Left lung (tissue), 10 donors: Measurements from ENCODE around the gene DNAJB13. TPM values are rescaled to one million over a fixed set of nuclear protein-coding genes. Genes with fewer than 3 reads are reported as not detected.

Source experiments
- ATAC-seq: fragments of 200-7000 bp; cut with Tn5 transposase; one replicate; pipeline ENCODE4 v1.9.1; 2020; ENCODE audit warnings: moderate library complexity
- DNase-seq, 4 donors: peaks; one replicate each; pipeline ENCODE4 v3.0.0-alpha.2; 2013 to 2020
- H3K27ac ChIP-seq, 2 donors: fragments of 200-600 bp; sonication (generic) in 1 of 2; one replicate each; pipeline versions ENCODE4 v1.5.0 to v1.8.0; 2020 to 2021
- H3K27me3 ChIP-seq, 2 donors: fragments of 200-600 bp; sonication (generic) in 1 of 2; one replicate each; pipeline versions ENCODE4 v1.5.0 to v1.8.0; 2020 to 2021
- H3K36me3 ChIP-seq, 2 donors: fragments of 200-600 bp; sonication (generic) in 1 of 2; one replicate each; pipeline versions ENCODE4 v1.5.0 to v1.8.0; 2020 to 2021
- H3K4me1 ChIP-seq, 2 donors: fragments of 200-600 bp; one replicate each; pipeline ENCODE4 v1.8.0; 2021
- H3K4me3 ChIP-seq, 2 donors: fragments of 200-600 bp; sonication (generic) in 1 of 2; one replicate each; pipeline versions ENCODE4 v1.5.0 to v1.8.0; 2020 to 2021; ENCODE audit warnings: mild to moderate bottlenecking in 1 of 2
- H3K9me3 ChIP-seq, 2 donors: fragments of 200-600 bp; sonication (generic) in 1 of 2; one replicate each; pipeline versions ENCODE4 v1.5.0 to v1.8.0; 2020 to 2021
- intact Hi-C, 2 donors: fragments of 100-400 bp; cut with DNase I; formaldehyde crosslinking; loops; one replicate each; pipeline versions ENCODE4 v1.11.2 to v1.14.2; 2022
- polyA plus RNA-seq, 6 donors: library from polyadenylated mRNA; unstranded; fragments of 120-200 nt; gene quantifications; one replicate each; pipeline ENCODE4 v1.2.1, GENCODE V29; 2013; ENCODE audit not compliant: insufficient read length in 6 of 6
- total RNA-seq, 2 donors: library from RNA; stranded (reverse); fragmentation: NEBNext Ultra II Directional; extraction: Animal tissue kit (Norgen Biotek cat#: 25700); gene quantifications; one replicate each; pipeline ENCODE4 v1.2.1, GENCODE V29; 2021
- TF ChIP-seq, protein P1 (sequence below), 2 donors: fragments of 200-600 bp; sonication (generic) in 1 of 2; IDR thresholded peaks; one replicate each; pipeline versions ENCODE4 v1.5.0 to v1.8.0; 2021; ENCODE audit warnings: antibody characterized with exemption in 2 of 2
- donor health status: DM: no; HTN: yes; CAD: no.
- donor health status: DM: no; HTN: no; CAD: no.

DNAJB13 gene
- total and polyA plus RNA-seq, 8 donors: 0.78 to 4.8 (median 2.9) TPM

DNA sequence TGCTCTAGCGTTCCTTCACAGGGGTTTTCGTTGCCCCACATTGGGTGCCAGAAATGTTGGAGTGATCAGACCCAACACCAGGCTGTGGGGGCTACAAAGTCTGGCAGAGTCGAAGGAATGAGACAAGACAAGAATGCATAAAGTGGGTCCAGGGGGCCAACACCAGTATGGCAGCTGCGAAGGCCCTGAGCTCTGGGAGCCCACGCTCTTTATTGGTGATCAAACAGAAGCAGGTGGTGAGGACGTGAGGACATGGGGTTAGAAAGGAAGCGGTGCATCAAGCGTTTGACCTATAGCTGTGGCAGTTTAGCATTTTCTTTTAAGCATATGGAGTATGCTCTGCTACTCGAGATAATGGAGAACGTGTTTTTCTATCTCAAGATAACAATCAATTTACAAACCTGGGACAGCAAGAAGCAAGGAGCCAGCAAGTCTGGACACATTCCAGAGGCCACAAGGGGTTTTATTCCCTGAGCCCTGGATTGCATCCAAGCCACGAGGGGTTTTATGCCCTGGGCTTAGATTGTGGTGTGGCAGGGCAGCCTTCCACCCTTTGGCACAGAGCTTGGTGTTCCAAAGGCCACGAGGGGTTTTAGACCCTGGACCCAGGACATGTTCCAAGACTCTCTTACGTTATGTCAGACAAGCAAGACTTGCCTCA, 3.9 kb upstream of the DNAJB13 start:
- no peaks in the 10 kb centered on the region for H3K9me3 ChIP-seq
- H3K4me1 ChIP-seq: no peaks in the 10 kb centered on the region
- intact Hi-C loops: no loop called here
- H3K4me3 ChIP-seq: no peak overlapping the region
- no peaks in the 10 kb centered on the region for H3K27me3 ChIP-seq
- H3K27ac ChIP-seq: no peak overlapping the region
- TF ChIP-seq, protein P1, sequence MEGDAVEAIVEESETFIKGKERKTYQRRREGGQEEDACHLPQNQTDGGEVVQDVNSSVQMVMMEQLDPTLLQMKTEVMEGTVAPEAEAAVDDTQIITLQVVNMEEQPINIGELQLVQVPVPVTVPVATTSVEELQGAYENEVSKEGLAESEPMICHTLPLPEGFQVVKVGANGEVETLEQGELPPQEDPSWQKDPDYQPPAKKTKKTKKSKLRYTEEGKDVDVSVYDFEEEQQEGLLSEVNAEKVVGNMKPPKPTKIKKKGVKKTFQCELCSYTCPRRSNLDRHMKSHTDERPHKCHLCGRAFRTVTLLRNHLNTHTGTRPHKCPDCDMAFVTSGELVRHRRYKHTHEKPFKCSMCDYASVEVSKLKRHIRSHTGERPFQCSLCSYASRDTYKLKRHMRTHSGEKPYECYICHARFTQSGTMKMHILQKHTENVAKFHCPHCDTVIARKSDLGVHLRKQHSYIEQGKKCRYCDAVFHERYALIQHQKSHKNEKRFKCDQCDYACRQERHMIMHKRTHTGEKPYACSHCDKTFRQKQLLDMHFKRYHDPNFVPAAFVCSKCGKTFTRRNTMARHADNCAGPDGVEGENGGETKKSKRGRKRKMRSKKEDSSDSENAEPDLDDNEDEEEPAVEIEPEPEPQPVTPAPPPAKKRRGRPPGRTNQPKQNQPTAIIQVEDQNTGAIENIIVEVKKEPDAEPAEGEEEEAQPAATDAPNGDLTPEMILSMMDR (IDR thresholded peaks at IDR 0.05): no peak
- H3K36me3 ChIP-seq: no peaks in the 10 kb centered on the region
- no peak for ATAC-seq
- no peak for DNase-seq

DNA sequence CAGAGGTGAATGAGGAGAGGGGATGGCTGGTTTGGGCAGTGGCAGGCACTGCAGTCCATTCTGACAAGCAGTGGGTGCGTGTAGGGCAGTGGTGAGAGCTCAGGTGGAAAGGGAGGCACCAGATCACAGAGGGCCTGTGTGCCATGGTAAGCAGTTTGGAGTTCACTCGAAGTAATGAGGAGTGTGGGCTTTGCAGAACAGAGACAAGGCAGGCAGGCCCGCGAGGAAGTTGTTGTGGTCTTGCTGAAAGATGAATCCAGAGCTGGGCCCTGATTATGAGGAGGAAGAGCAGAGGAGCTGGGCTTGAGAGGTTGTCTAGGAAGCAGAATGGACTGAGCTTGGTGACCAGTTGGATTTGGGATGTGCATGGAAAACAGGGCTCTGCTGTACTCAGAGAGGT, 1.6 kb upstream of the DNAJB13 start:
- intact Hi-C loops: no loop called here

DNA sequence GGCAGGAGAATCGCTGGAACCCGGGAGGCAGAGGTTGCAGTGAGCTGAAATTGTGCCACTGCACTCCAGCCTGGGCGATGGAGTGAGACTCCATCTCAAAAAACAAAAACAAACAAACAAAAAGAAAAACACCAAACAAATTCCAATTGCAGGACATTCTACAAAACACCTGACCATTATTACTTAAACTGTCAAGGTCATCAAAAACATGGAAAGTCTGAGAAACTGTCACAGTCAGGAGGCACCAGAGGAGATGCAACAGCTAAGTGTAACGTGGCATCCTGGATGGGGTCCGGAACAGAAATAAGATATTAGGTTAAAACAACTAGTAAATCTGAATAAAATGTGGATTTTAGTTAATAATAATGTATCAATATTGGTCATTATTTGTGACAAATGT, 914 bp upstream of the DNAJB13 start:
- TF ChIP-seq, protein P1 (IDR thresholded peaks at IDR 0.05): no peak
- ATAC-seq: no peak
- H3K9me3 ChIP-seq: no peaks in the 10 kb centered on the region
- H3K27ac ChIP-seq: no peak overlapping the region
- no peaks in the 10 kb centered on the region for H3K36me3 ChIP-seq
- no peak overlapping the region for H3K4me3 ChIP-seq
- H3K4me1 ChIP-seq: no peaks in the 10 kb centered on the region
- DNase-seq: no peak
- intact Hi-C loops: no loop called here
- H3K27me3 ChIP-seq: no peaks in the 10 kb centered on the region

More for the DNA sequence above, 1.6 kb upstream of the DNAJB13 start:
- Histone ChIP-seq H3K27me3 (no peaks in the 10 kb centered on the region), H3K4me1 (no peaks in the 10 kb centered on the region), H3K27ac (no peak overlapping the region), H3K4me3 (no peak overlapping the region), H3K36me3 (no peaks in the 10 kb centered on the region), H3K9me3 (no peaks in the 10 kb centered on the region)
- no peak for DNase-seq
- TF ChIP-seq, protein P1 (IDR thresholded peaks at IDR 0.05): no peak
- no peak for ATAC-seq

DNA sequence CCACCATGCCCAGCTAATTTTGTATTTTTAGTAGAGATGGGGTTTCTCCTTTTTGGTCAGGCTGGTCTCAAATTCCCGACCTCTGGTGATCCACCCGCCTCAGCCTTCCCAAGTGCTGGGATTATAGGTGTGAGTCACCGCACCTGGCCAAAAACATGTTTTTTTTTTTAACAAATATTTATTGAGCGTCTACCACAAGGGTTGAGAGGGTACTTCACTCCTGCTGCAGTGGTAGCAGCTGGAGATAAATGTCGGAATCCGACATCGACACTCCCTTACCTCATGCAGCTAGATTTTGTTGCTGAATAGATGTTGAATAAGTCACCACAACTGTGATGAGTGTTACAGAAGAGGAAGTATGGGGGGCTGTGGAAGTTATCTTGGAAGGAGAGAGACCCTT, 971 bp downstream of the DNAJB13 start:
- peak in 1 of 4 donors; percentile 19 for DNase-seq
- Histone ChIP-seq H3K4me1 (no peaks in the 10 kb centered on the region), H3K36me3 (no peaks in the 10 kb centered on the region), H3K27ac (no peak overlapping the region), H3K9me3 (no peaks in the 10 kb centered on the region), H3K27me3 (peaks cover 0 to 7% of the 10 kb centered on the region in 2 donors), H3K4me3 (no peak overlapping the region)
- intact Hi-C loops: no loop called here
- TF ChIP-seq, protein P1 (IDR thresholded peaks at IDR 0.05): no peak
- ATAC-seq: peak; percentile 71

DNA sequence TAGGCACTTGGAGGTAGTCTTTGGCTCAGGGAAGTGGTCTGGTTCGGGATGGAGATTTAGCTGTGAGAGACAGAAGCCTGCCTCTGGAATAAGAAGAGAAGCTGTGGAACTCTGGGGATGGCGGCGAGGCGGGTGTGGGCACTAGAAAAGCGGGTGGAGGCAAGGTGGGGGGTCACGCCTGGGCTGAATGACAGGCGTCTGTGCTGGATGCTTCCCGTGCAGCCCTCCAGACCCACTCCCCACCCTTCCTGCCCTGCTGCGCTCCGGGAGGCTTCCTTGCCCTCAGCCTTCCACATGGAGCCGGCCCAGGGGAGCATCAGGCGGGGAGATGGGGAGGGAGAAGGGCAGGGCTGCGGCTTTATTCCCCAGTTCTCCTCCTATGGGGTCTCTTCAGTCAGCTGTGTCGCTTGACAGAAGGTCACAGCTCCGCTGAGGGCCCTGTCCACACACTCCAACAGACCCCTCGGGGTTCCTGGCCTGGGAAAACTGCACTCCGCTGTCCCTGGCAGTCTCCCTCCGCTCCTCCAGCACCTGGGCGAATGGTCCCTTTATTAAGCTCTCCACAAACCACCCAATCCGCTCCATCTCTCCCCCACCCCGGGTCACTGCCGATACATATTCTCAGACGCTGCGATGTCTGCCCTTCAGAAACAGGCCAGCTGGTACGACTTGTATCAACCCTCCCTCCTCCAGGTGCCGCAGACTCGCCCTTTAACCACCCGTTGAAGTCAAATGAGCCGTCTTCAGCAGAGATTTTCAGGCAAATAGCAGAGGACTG, 6.2 kb downstream of the DNAJB13 start:
- DNase-seq: no peak
- TF ChIP-seq, protein P1 (IDR thresholded peaks at IDR 0.05): no peak
- intact Hi-C loops: no loop called here
- H3K9me3 ChIP-seq: no peaks in the 10 kb centered on the region
- H3K4me1 ChIP-seq: no peaks in the 10 kb centered on the region
- no peaks in the 10 kb centered on the region for H3K36me3 ChIP-seq
- no peak overlapping the region for H3K27ac ChIP-seq
- no peak overlapping the region for H3K4me3 ChIP-seq
- H3K27me3 ChIP-seq: peaks cover 0 to 19% of the 10 kb centered on the region in 2 donors
- no peak for ATAC-seq
